GM18505 (cell line): ENCODE data around the gene GRK5.
A peak's percentile ranks its signal among the peaks of the same experiment; 100 is the strongest.

Experiments used
- ATAC-seq: cut with Tn5 transposase; IDR thresholded peaks from one replicate; pipeline ENCODE4 v1.9.1; 2021; ENCODE audit not compliant: unreplicated experiment
- POLR2A ChIP-seq: IDR thresholded peaks from 4 replicates; pipeline ENCODE4 v1.6.1; 2011; ENCODE audit warnings: borderline replicate concordance; ENCODE audit not compliant: insufficient read depth, insufficient read length; ENCODE audit errors: extremely low read depth

GRK5 gene

GRCh38 chr10:119447823-119448546 lies 240.6 kb downstream of the GRK5 start:
- TF ChIP-seq POLR2A, result no peak
- ATAC-seq, result no peak

GRCh38 chr10:119448628-119449584 lies 241.5 kb downstream of the GRK5 start:
- ATAC-seq, result no peak
- TF ChIP-seq POLR2A, result no peak

GRCh38 chr10:119449760-119450461 lies 242.5 kb downstream of the GRK5 start:
- ATAC-seq, result peak; percentile 44
- no peak for TF ChIP-seq POLR2A

GRCh38 chr10:119450606-119451299 lies 243.4 kb downstream of the GRK5 start:
- TF ChIP-seq POLR2A, result no peak
- ATAC-seq, result no peak

- no peak for ATAC-seq
- TF ChIP-seq POLR2A, result no peak
Observed at GRCh38 chr10:119451300-119451896, 244.0 kb downstream of the GRK5 start.

GRCh38 chr10:119452396-119452795 lies 245.0 kb downstream of the GRK5 start:
- TF ChIP-seq POLR2A, result no peak
- no peak for ATAC-seq

- no peak for TF ChIP-seq POLR2A
- no peak for ATAC-seq
Observed at GRCh38 chr10:119453313-119453712, 245.9 kb downstream of the GRK5 start.

- TF ChIP-seq POLR2A, result no peak
- ATAC-seq, result no peak
Observed at GRCh38 chr10:119454316-119454715, 246.9 kb downstream of the GRK5 start.

- no peak for ATAC-seq
- no peak for TF ChIP-seq POLR2A
Observed at GRCh38 chr10:119454990-119455389, 247.6 kb downstream of the GRK5 start.

GRCh38 chr10:119455609-119456434 lies 248.5 kb downstream of the GRK5 start:
- ATAC-seq, result no peak
- no peak for TF ChIP-seq POLR2A

GRCh38 chr10:119456435-119456810 lies 249.1 kb downstream of the GRK5 start:
- no peak for TF ChIP-seq POLR2A
- no peak for ATAC-seq
